ENCODE results near the gene ERRFI1. TPM values are rescaled to one million over a fixed set of nuclear protein-coding genes. Genes with fewer than 3 reads are reported as not detected.
"Not testable (repeated sequence)": the region's sequence is repeated elsewhere in the genome, so short reads cannot be mapped to it uniquely, and the experiment has no call there.

Gene ERRFI1
- 100 to 1,000 TPM; 101 to 158 TPM for total RNA-seq

- H3K4me3 ChIP-seq: peak within 1 kb of the TSS; percentile 86
- TF ChIP-seq CTCF (IDR thresholded peaks at IDR 0.05): no peak
- no peaks in the 10 kb centered on the region for H3K36me3 ChIP-seq
- ATAC-seq (ENCODE audit: insufficient number of reproducible peaks, low FRiP score, low read depth): peak; percentile 85
- H3K4me1 ChIP-seq (ENCODE audit: control insufficient read depth in 1 of 2, low read depth in 2 of 2): peaks cover 10 to 63% of the 10 kb centered on the region in 2 donors
- no peaks in the 10 kb centered on the region for H3K27me3 ChIP-seq (replicated peaks; ENCODE audit: insufficient read depth)
- H3K9me3 ChIP-seq: no peaks in the 10 kb centered on the region
- peak; percentile 75 for DNase-seq (ENCODE audit: low spot score)
- H3K27ac ChIP-seq: peak within 1 kb of the TSS; percentile 96 to 98
Measured at GRCh38 chr1:8026153-8026975, at the start of gene ERRFI1. TSS of gene ERRFI1 (minus strand) at chr1:8026309. CDS start at chr1:8015619, 10,690 bp downstream.

- no peaks in the 10 kb centered on the region for H3K9me3 ChIP-seq
- no peaks in the 10 kb centered on the region for H3K27me3 ChIP-seq (replicated peaks; ENCODE audit: insufficient read depth)
- DNase-seq (ENCODE audit: low spot score) (no peak), ATAC-seq (ENCODE audit: insufficient number of reproducible peaks, low FRiP score, low read depth) (no peak)
- peak overlapping the region; percentile 81 to 83 for H3K27ac ChIP-seq
- TF ChIP-seq CTCF (IDR thresholded peaks at IDR 0.05): no peak
- H3K36me3 ChIP-seq: no peaks in the 10 kb centered on the region
- peaks cover 28 to 57% of the 10 kb centered on the region in 2 donors for H3K4me1 ChIP-seq (ENCODE audit: control insufficient read depth in 1 of 2, low read depth in 2 of 2)
- H3K4me3 ChIP-seq: no peak overlapping the region
Measured at GRCh38 chr1:8075511-8076051, 49.5 kb upstream of the ERRFI1 start.

GRCh38 chr1:8073112-8073855 is 47.2 kb upstream of the ERRFI1 start:
- peaks cover 20 to 52% of the 10 kb centered on the region in 2 donors for H3K4me1 ChIP-seq (ENCODE audit: control insufficient read depth in 1 of 2, low read depth in 2 of 2)
- peak overlapping the region in 1 of 2 donors; percentile 25 for H3K27ac ChIP-seq
- TF ChIP-seq CTCF (IDR thresholded peaks at IDR 0.05): no peak
- DNase-seq (ENCODE audit: low spot score) (no peak), ATAC-seq (ENCODE audit: insufficient number of reproducible peaks, low FRiP score, low read depth) (no peak)
- H3K36me3 ChIP-seq: no peaks in the 10 kb centered on the region
- no peaks in the 10 kb centered on the region for H3K27me3 ChIP-seq (replicated peaks; ENCODE audit: insufficient read depth)
- no peaks in the 10 kb centered on the region for H3K9me3 ChIP-seq
- H3K4me3 ChIP-seq: no peak overlapping the region

GRCh38 chr1:8070381-8070811 is 44.3 kb upstream of the ERRFI1 start:
- DNase-seq (ENCODE audit: low spot score) (no peak), ATAC-seq (ENCODE audit: insufficient number of reproducible peaks, low FRiP score, low read depth) (no peak)
- Histone ChIP-seq H3K27ac (no peak overlapping the region), H3K27me3 (replicated peaks; ENCODE audit: insufficient read depth) (no peaks in the 10 kb centered on the region), H3K4me1 (ENCODE audit: control insufficient read depth in 1 of 2, low read depth in 2 of 2) (peaks cover 3 to 27% of the 10 kb centered on the region in 2 donors), H3K9me3 (no peaks in the 10 kb centered on the region), H3K4me3 (no peak overlapping the region), H3K36me3 (no peaks in the 10 kb centered on the region)
- TF ChIP-seq CTCF (IDR thresholded peaks at IDR 0.05): no peak

GRCh38 chr1:8069614-8070320 is 43.7 kb upstream of the ERRFI1 start:
- ATAC-seq (ENCODE audit: insufficient number of reproducible peaks, low FRiP score, low read depth); H3K4me3 ChIP-seq; H3K27ac ChIP-seq; H3K9me3 ChIP-seq; DNase-seq (ENCODE audit: low spot score); H3K36me3 ChIP-seq; H3K27me3 ChIP-seq (replicated peaks; ENCODE audit: insufficient read depth): not testable (repeated sequence)
- peaks cover 0 to 22% of the 10 kb centered on the region in 2 donors for H3K4me1 ChIP-seq (ENCODE audit: control insufficient read depth in 1 of 2, low read depth in 2 of 2)

Measured in thoracic aorta (tissue), 2 donors.